GM23338 (cell line): ENCODE measurements around the gene XPR1. TPM values are rescaled to one million over a fixed set of nuclear protein-coding genes. Genes with fewer than 3 reads are reported as not detected.

Source experiments
- ATAC-seq: fragments of 200-7000 bp; cut with Tn5 transposase; 3 replicates; pipeline ENCODE4 v1.9.1; 2020
- DNase-seq: peaks from one replicate; pipeline ENCODE4 v3.0.0-alpha.2; 2015; ENCODE audit warnings: low spot score
- H2AFZ ChIP-seq: fragments of 200-600 bp; sonication (generic); 2 replicates; pipeline ENCODE4 v1.8.0; 2016; ENCODE audit warnings: antibody characterized with exemption, mild to moderate bottlenecking, moderate library complexity
- H3F3A ChIP-seq: fragments of 200-600 bp; sonication (generic); replicated peaks from 2 replicates; pipeline ENCODE4 v1.8.0; 2017; ENCODE audit warnings: antibody characterized with exemption, mixed run types, low read depth
- H3K27ac ChIP-seq: fragments of 200-600 bp; sonication (generic); 2 replicates; pipeline ENCODE4 v1.6.1; 2016; ENCODE audit warnings: low read depth
- H3K27me3 ChIP-seq: fragments of 200-600 bp; sonication (generic); 2 replicates; pipeline ENCODE4 v1.8.0; 2016; ENCODE audit warnings: mild to moderate bottlenecking, mixed run types, moderate library complexity; ENCODE audit not compliant: insufficient read depth
- H3K36me3 ChIP-seq: fragments of 200-600 bp; sonication (generic); 2 replicates; pipeline ENCODE4 v1.8.0; 2016; ENCODE audit warnings: mild to moderate bottlenecking; ENCODE audit not compliant: insufficient read depth
- H3K4me1 ChIP-seq: fragments of 200-600 bp; sonication (generic); 2 replicates; pipeline ENCODE4 v1.8.0; 2016; ENCODE audit warnings: mild to moderate bottlenecking, moderate library complexity; ENCODE audit not compliant: insufficient read depth
- H3K4me2 ChIP-seq: fragments of 200-600 bp; sonication (generic); 2 replicates; pipeline ENCODE4 v1.7.1; 2017; ENCODE audit warnings: mixed run types
- H3K4me3 ChIP-seq: fragments of 200-600 bp; sonication (generic); 2 replicates; pipeline ENCODE4 v1.6.1; 2016; ENCODE audit warnings: mixed run types
- H3K79me2 ChIP-seq: fragments of 200-600 bp; sonication (generic); replicated peaks from 2 replicates; pipeline ENCODE4 v1.8.0; 2017; ENCODE audit warnings: mild to moderate bottlenecking; ENCODE audit not compliant: insufficient read depth
- H3K9me2 ChIP-seq: fragments of 200-600 bp; sonication (generic); 2 replicates; pipeline ENCODE4 v1.8.0; 2017; ENCODE audit not compliant: insufficient read depth
- H4K20me1 ChIP-seq: fragments of 200-600 bp; sonication (generic); replicated peaks from 2 replicates; pipeline ENCODE4 v1.8.0; 2017; ENCODE audit warnings: mild to moderate bottlenecking; ENCODE audit not compliant: insufficient read depth
- H3K27ac Mint-ChIP-seq: 2 replicates; pipeline ENCODE4 v1.8.0; 2020; ENCODE audit warnings: inconsistent platforms, mild to moderate bottlenecking, moderate library complexity, mixed read lengths
- H3K27me3 Mint-ChIP-seq: 3 replicates; pipeline ENCODE4 v1.8.0; 2022; ENCODE audit warnings: low read depth, mild to moderate bottlenecking, moderate library complexity, mixed read lengths, inconsistent platforms; ENCODE audit not compliant: insufficient read depth, poor library complexity
- H3K36me3 Mint-ChIP-seq: 3 replicates; pipeline ENCODE4 v1.8.0; 2021; ENCODE audit warnings: low read depth, mild to moderate bottlenecking, inconsistent platforms, moderate library complexity, mixed read lengths
- H3K4me1 Mint-ChIP-seq: 3 replicates; pipeline ENCODE4 v1.8.0; 2020; ENCODE audit warnings: mild to moderate bottlenecking, inconsistent platforms, mixed read lengths
- H3K4me3 Mint-ChIP-seq: 3 replicates; pipeline ENCODE4 v1.8.0; 2021; ENCODE audit warnings: moderate library complexity, mild to moderate bottlenecking, inconsistent platforms, mixed read lengths
- H3K9me3 Mint-ChIP-seq: 3 replicates; pipeline ENCODE4 v1.8.0; 2020; ENCODE audit warnings: moderate library complexity, mild to moderate bottlenecking, inconsistent platforms, mixed read lengths
- CREB1 ChIP-seq: fragments of 250-450 bp; sonication (Bioruptor Pico); IDR thresholded peaks from 2 replicates; pipeline ENCODE4 v1.5.0; 2020; ENCODE audit warnings: low read depth, mild to moderate bottlenecking, moderate library complexity
- CTCF ChIP-seq, 2 experiments: fragments of 200-600 bp in 1 of 2; sonication (generic) in 1 of 2; conservative IDR thresholded peaks; 2 replicates each; pipeline versions ENCODE4 v1.5.1 to v1.6.1; 2016 to 2017; ENCODE audit warnings: antibody characterized with exemption in 2 of 2, low read depth in 2 of 2, mild to moderate bottlenecking in 2 of 2, moderate library complexity in 1 of 2
- EZH2 ChIP-seq: fragments of 200-600 bp; sonication (generic); IDR thresholded peaks from one replicate; pipeline ENCODE4 v1.8.0; 2017; ENCODE audit warnings: antibody characterized with exemption, mild to moderate bottlenecking, low read depth; ENCODE audit not compliant: unreplicated experiment
- EZH2phosphoT487 ChIP-seq: fragments of 200-600 bp; sonication (generic); IDR thresholded peaks from one replicate; pipeline ENCODE4 v1.8.1; 2018; ENCODE audit warnings: antibody characterized with exemption; ENCODE audit not compliant: unreplicated experiment
- REST ChIP-seq: IDR thresholded peaks from one replicate; pipeline ENCODE4 v1.6.1; 2018; ENCODE audit warnings: antibody characterized with exemption; ENCODE audit not compliant: unreplicated experiment
- ZNF114 ChIP-seq: fragments of 250-450 bp; sonication (Bioruptor Pico); IDR thresholded peaks from 2 replicates; pipeline ENCODE4 v1.5.0; 2020; ENCODE audit warnings: mild to moderate bottlenecking, moderate library complexity
- ZNF331 ChIP-seq: fragments of 250-450 bp; sonication (Bioruptor Pico); IDR thresholded peaks from 2 replicates; pipeline ENCODE4 v1.5.0; 2020; ENCODE audit warnings: low read depth, mild to moderate bottlenecking, moderate library complexity
- ZNF462 ChIP-seq: fragments of 250-450 bp; sonication (Bioruptor Pico); IDR thresholded peaks from 2 replicates; pipeline ENCODE4 v1.5.0; 2020; ENCODE audit warnings: mild to moderate bottlenecking, moderate library complexity
- polyA plus RNA-seq: library from polyadenylated mRNA; unstranded; fragments of >200 nt; fragmentation: Nextera tagmentation; extraction: Ambion mirVana; gene quantifications from 2 replicates; pipeline ENCODE4 v1.2.1, GENCODE V29; 2016
- total RNA-seq: library from RNA; depleted of rRNA; stranded (reverse); fragments of >200 nt; shearing (Covaris generic); gene quantifications from 2 replicates; pipeline ENCODE4 v1.2.3, GENCODE V29; 2014

XPR1 gene
- total and polyA plus RNA-seq, 2 experiments from 2014 or later, result 9.3 to 38.1 TPM

GRCh38 chr1:180630408-180631193 is 1.2 kb upstream of the XPR1 start:
- Histone ChIP-seq H3K9me2 (no peaks in the 10 kb centered on the region), H3K27me3 (no peaks in the 10 kb centered on the region), H3F3A (no peaks in the 10 kb centered on the region), H4K20me1 (peaks cover 5% of the 10 kb centered on the region), H3K4me2 (no peak overlapping the region), H2AFZ (peak overlapping the region; percentile 60; the same call in 1 of the 2 replicates), H3K4me1 (peaks cover 14% of the 10 kb centered on the region), H3K27ac (no peak overlapping the region), H3K79me2 (peaks cover 32% of the 10 kb centered on the region), H3K4me3 (no peak overlapping the region), H3K36me3 (no peaks in the 10 kb centered on the region)
- H3K27ac Mint-ChIP-seq, result no peak overlapping the region
- no peaks in the 10 kb centered on the region for H3K27me3 Mint-ChIP-seq
- ATAC-seq (no peak), DNase-seq (no peak)
- TF ChIP-seq CREB1 (CRISPR knock-in tag) (no peak), EZH2 (no peak), ZNF114 (CRISPR knock-in tag) (no peak), REST (no peak), ZNF462 (CRISPR knock-in tag) (no peak), CTCF (conservative IDR thresholded peaks at IDR 0.05; ENCODE audit: low read depth in 2 of 2) (no peak), EZH2phosphoT487 (no peak), ZNF331 (CRISPR knock-in tag) (no peak)
- H3K4me1 Mint-ChIP-seq, result peaks cover 4% of the 10 kb centered on the region
- H3K9me3 Mint-ChIP-seq, result no peaks in the 10 kb centered on the region
- H3K4me3 Mint-ChIP-seq, result no peak overlapping the region
- H3K36me3 Mint-ChIP-seq, result no peaks in the 10 kb centered on the region
